Urinary bladder (tissue), 4 donors: ENCODE measurements around the gene AGPAT3. TPM values are rescaled to one million over a fixed set of nuclear protein-coding genes. Genes with fewer than 3 reads are reported as not detected.

ENCODE experiments used
- DNase-seq: peaks from one replicate; pipeline ENCODE4 v3.0.0-alpha.2; 2015; ENCODE audit errors: extremely low spot score
- H3K27ac ChIP-seq: one replicate; pipeline ENCODE4 v1.5.1; 2013; ENCODE audit warnings: low read depth, mild to moderate bottlenecking, moderate library complexity
- H3K36me3 ChIP-seq: one replicate; pipeline ENCODE4 v1.6.1; 2013; ENCODE audit warnings: mild to moderate bottlenecking, moderate library complexity; ENCODE audit not compliant: insufficient read depth
- H3K4me1 ChIP-seq: one replicate; pipeline ENCODE4 v1.6.1; 2013; ENCODE audit warnings: mild to moderate bottlenecking, moderate library complexity; ENCODE audit not compliant: insufficient read depth
- H3K4me3 ChIP-seq: one replicate; pipeline ENCODE4 v1.5.1; 2013; ENCODE audit warnings: low read depth, low read length
- WGBS: extraction: QIAGEN DNeasy Blood & Tissue Kit; methylation state at CpG from one replicate; pipeline ENCODE4 v1.1.7; 2013; 5-methylcytosine and 5-hydroxymethylcytosine counted together
- polyA plus RNA-seq: library from polyadenylated mRNA; stranded (reverse); fragments of 200-250 nt; gene quantifications from one replicate; pipeline ENCODE4 v1.2.3, GENCODE V29; 2013
- total RNA-seq: library from RNA; depleted of rRNA; stranded (reverse); fragments of >200 nt; gene quantifications from one replicate; pipeline ENCODE4 v1.2.3, GENCODE V29; 2014
- donor health status: healthy with polysubstance abuse.
- donor health status: healthy.

Gene AGPAT3
- total and polyA plus RNA-seq, 2 donors: 19.5 to 25.1 TPM

DNA sequence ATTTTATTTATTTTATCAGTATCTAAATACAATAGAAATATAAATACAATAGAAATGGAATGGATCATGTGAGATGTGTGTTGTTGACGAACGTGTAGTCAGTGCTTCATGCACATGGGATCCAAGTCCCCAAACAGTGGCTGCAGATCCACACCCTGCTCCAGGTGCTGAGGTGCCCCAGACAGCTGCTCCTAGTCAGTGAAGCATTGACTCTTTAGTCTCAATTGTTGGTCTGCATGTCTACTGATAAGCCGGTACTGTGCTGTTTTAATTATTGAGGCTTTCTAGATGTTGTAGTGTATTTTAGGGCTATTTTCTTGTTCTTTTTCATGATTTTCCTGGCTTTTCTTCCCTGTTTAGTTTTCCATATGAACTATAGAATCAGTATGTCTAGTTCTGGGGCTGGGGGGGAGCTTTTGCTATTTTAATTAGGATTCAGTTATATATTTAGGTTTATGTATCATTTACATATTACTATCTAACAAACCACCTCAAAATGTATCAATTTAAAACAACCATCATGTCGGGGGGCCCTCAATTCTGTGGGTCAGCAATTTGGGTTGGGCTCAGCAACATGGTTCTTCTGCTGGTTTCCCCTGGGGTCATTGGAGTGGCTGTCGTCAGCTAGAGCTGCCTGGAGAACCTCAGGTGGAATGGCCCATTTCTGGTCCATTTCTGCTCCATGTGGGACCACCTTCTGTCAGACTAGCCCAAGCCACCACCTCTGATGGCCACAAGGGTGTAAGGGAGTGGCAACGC lies 83.9 kb downstream of the AGPAT3 start:
- H3K4me1 ChIP-seq: no peaks in the 10 kb centered on the region
- no peaks in the 10 kb centered on the region for H3K36me3 ChIP-seq
- DNase-seq: no peak
- no peak overlapping the region for H3K27ac ChIP-seq
- 98% methylated on average over 6 of the region's 6 CpGs for WGBS
- no peak overlapping the region for H3K4me3 ChIP-seq

DNA sequence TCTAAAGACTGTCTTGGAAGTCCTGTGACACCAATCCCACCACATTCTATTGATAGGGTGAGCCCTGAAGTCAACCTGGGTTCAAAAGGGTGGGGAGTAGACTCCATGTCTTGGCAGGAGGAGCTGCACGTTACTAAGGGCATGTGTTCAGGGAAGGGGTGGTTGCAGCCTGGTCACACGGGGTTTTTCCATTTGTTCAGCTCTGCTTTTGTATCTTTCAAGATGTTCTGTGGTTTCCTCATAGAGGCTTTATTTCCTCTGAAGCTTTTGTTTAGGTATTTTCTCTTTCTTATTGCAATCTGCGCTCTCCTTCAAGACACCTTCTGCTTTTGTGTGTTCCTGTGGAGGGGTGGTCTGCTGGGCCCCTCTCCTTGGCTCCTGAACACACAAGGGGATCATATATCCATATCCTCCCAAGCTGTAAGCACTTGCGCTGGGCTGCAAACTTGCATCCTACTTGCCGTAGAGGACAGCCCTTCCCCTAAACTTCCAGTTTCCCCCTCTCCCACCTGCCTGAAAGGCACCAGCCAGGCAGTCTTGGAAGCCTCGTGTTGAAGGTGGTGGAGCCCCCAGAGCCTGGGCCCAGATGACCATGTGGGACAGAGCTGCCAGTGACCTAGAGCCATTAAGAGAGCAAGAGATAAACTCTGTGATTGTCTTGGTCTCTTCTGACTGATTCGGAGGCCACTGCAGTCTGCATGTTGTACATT lies 84.6 kb downstream of the AGPAT3 start:
- Histone ChIP-seq H3K36me3 (no peaks in the 10 kb centered on the region), H3K4me1 (no peaks in the 10 kb centered on the region), H3K4me3 (no peak overlapping the region), H3K27ac (no peak overlapping the region)
- WGBS: 81% methylated on average over 7 of the region's 7 CpGs
- no peak for DNase-seq

GRCh38 chr21:43950481-43950880 lies 85.5 kb downstream of the AGPAT3 start:
- Histone ChIP-seq H3K4me3 (no peak overlapping the region), H3K27ac (no peak overlapping the region), H3K4me1 (no peaks in the 10 kb centered on the region), H3K36me3 (no peaks in the 10 kb centered on the region)
- DNase-seq: no peak
- WGBS: 95% methylated on average over 19 of the region's 19 CpGs

DNA sequence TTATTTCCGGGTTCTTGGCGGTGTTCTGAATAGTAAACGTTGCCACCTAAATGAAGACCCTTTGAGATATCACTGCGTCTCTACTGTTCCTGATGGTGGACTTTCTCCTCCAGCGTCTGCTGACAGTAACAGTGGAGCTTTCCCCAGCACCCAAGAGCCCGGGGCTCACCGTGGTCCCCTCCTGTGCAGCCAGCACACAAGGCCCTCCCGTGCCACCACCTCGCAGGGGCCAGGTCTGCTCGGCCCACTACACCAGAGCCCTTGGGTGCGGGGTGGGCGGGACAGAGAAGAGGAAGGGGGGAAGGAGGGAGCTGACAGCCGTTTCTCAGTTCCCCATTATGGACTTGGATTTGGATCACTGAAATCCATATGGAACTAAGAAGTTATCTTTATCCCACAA lies 85.9 kb downstream of the AGPAT3 start:
- WGBS: 81% methylated on average over 13 of the region's 13 CpGs
- Histone ChIP-seq H3K4me1 (no peaks in the 10 kb centered on the region), H3K27ac (no peak overlapping the region), H3K36me3 (no peaks in the 10 kb centered on the region), H3K4me3 (no peak overlapping the region)
- no peak for DNase-seq

DNA sequence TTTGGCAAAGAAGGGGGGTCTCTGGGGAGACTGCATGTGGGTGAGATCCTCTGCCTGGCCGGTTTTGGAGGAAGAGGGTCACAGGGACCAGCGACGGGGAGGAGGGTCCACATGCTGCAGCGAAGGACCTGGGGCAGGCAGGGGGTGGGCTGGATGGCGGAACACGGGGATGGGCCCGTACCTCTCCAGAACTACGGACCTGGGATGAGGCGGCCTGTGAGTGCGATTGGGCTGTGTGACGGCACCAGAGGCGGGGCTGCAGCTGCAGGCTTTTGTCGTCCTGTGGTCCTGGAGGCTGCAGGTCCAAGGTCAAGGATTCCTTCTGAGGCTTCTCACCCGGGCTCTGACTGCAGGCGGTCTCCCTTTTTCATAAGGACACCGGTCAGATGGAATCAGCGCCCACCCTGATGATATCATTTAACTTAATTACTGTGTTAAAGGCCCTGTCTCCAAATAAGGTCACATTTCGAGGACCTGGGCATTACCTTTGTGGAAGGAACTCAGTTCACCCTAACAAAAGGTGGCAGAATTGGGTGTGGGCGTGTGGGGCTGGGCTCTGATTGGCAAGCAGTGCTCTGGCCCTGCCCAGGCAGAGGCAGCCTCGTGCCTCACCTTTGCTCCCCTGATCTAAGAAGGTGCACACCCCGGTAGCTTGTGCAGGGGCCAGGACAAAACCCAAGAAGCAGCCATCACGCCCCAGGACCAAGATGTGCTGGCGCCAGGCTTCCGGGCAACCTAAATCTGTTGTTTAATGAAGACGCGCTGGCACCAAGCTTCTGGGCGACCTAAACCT lies 87.1 kb downstream of the AGPAT3 start:
- Histone ChIP-seq H3K4me1 (no peaks in the 10 kb centered on the region), H3K27ac (no peak overlapping the region), H3K4me3 (no peak overlapping the region), H3K36me3 (no peaks in the 10 kb centered on the region)
- WGBS: 88% methylated on average over 27 of the region's 27 CpGs
- DNase-seq: no peak

DNA sequence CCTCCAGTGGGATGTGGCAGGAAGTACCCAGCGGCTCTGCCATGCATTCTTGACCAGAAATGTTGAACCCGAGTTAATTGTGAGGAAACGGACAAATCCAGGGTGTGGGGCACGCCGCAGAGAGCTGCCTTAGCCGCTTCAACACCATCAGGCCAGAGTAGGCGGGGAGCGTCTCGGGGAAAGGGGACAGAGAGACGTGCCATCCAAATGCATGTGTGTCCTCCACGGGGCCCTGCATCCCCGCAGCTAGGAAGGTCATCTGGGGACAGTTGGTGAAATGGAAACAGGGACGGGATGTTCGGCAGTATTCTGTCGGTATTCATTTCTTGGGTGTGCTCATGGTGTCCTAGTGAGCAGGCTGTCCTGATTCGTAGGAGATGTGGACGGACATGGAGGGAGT lies 88.0 kb downstream of the AGPAT3 start:
- no peak overlapping the region for H3K4me3 ChIP-seq
- DNase-seq: no peak
- WGBS: 90% methylated on average over 17 of the region's 17 CpGs
- no peaks in the 10 kb centered on the region for H3K36me3 ChIP-seq
- H3K27ac ChIP-seq: no peak overlapping the region
- no peaks in the 10 kb centered on the region for H3K4me1 ChIP-seq

DNA sequence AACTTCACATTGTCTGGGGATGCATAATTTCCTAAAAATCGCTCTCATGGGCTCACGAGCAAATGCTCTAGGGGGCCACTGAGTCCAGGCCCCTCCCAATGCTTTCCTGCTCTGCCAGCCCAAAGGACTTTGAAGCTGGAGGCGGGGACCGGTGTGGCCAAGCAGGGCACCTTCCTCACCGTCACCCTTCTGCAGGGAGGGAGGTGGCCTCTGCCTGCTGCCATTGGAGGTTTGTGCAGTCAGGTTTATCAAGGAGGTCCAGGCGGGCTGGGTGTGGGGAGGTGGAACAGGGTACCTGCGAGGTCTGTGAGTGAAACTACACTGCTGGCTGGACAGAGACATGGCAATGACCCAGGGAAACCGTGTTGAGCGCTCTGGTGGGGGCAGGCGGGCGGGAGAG lies 89.0 kb downstream of the AGPAT3 start:
- Histone ChIP-seq H3K27ac (no peak overlapping the region), H3K36me3 (no peaks in the 10 kb centered on the region), H3K4me3 (no peak overlapping the region), H3K4me1 (no peaks in the 10 kb centered on the region)
- WGBS: 87% methylated on average over 11 of the region's 11 CpGs
- DNase-seq: no peak

DNA sequence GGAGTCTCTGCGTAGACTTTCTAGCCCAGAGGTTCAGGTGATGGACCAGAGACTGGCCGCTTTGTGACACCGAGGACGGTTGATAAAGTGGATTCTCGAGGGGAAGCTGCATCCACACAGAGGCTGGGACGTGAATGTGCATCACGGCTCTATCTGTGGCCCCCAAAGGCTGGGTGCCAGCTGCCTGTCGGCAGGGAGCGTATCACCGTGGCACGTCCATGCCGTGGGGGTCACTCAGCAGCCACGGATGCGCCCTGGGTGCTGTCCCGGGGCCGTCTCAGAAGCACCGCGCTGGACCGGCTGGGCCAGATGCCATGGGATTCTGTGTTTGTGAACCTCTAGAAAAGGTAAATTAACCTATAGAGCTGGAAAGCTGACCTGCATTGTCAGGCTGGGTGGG lies 89.9 kb downstream of the AGPAT3 start:
- no peak overlapping the region for H3K4me3 ChIP-seq
- H3K4me1 ChIP-seq: no peaks in the 10 kb centered on the region
- 92% methylated on average over 19 of the region's 19 CpGs for WGBS
- no peak for DNase-seq
- H3K27ac ChIP-seq: no peak overlapping the region
- no peaks in the 10 kb centered on the region for H3K36me3 ChIP-seq

GRCh38 chr21:43956019-43956669 lies 91.1 kb downstream of the AGPAT3 start:
- no peaks in the 10 kb centered on the region for H3K4me1 ChIP-seq
- DNase-seq: no peak
- H3K4me3 ChIP-seq: no peak overlapping the region
- H3K27ac ChIP-seq: no peak overlapping the region
- H3K36me3 ChIP-seq: no peaks in the 10 kb centered on the region
- 74% methylated on average over 11 of the region's 11 CpGs for WGBS

GRCh38 chr21:43956670-43957035 lies 91.6 kb downstream of the AGPAT3 start:
- no peak for DNase-seq
- Histone ChIP-seq H3K4me1 (no peaks in the 10 kb centered on the region), H3K36me3 (no peaks in the 10 kb centered on the region), H3K27ac (no peak overlapping the region), H3K4me3 (no peak overlapping the region)
- WGBS: 71% methylated on average over 6 of the region's 6 CpGs

- H3K36me3 ChIP-seq: no peaks in the 10 kb centered on the region
- DNase-seq: no peak
- H3K4me3 ChIP-seq: no peak overlapping the region
- WGBS: 68% methylated on average over 17 of the region's 17 CpGs
- H3K27ac ChIP-seq: no peak overlapping the region
- H3K4me1 ChIP-seq: no peaks in the 10 kb centered on the region
Observed at GRCh38 chr21:43957128-43957571, 92.1 kb downstream of the AGPAT3 start.

DNA sequence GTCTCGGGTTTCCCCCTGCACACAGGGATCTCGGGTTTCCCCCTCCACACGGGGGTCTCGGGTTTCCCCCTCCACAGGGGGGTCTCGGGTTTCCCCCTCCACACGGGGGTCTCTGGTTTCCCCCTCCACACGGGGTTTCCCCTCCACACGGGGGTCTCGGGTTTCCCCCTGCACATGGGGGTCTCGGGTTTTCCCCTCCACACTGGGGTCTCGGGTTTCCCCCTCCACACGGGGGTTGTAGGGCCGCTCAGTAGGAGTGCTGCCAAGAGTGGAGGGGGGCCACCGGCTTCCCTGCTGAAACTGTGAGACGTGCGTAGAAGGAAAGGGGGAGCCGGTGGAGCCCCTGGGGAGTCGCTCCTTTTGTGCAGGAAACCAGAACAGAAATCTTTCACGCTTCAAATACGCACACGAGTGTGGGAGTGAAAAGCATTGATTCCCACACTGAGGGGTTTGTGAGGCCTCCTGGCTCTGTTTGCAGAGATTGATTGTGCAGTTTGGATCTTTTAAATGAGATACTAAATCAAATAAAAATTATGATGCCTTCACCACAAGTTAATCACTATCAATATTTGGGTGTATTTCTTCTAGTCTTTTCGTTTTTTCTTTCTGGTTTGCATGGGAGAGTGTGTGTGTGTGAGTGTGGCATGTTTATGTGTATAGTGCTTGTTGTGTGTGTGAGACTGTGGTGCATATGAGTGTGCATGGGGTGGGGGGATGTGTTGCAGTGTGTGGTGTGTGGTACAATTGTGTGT lies 92.8 kb downstream of the AGPAT3 start:
- WGBS: 61% methylated on average over 22 of the region's 22 CpGs
- no peaks in the 10 kb centered on the region for H3K36me3 ChIP-seq
- H3K4me3 ChIP-seq: no peak overlapping the region
- H3K4me1 ChIP-seq: no peaks in the 10 kb centered on the region
- no peak for DNase-seq
- H3K27ac ChIP-seq: no peak overlapping the region
